Measurements from ENCODE around the gene GPX6. TPM values are rescaled to one million over a fixed set of nuclear protein-coding genes. Genes with fewer than 3 reads are reported as not detected.
"Not testable (repeated sequence)": the region's sequence is repeated elsewhere in the genome, so short reads cannot be mapped to it uniquely, and the experiment has no call there.

Gene GPX6
- total RNA-seq, 4 donors from 2014 or later, result not detected

- in situ Hi-C loops (cut with MboI; ENCODE audit: low pct_ligation_motif_present in 1 of 4, low pct_unique_long_range_greater_than_20kb in 1 of 4, low sequenced_read_pairs in 3 of 4), result no loop called here
- no peaks in the 10 kb centered on the region for H3K9me3 ChIP-seq
- 56 to 61% methylated on average over 3 to 4 of the region's 4 CpGs for WGBS, 2 donors (ENCODE audit: low coverage in 1 of 2)
Measured at GRCh38 chr6:28506807-28507475, 8.7 kb downstream of the GPX6 start.

GRCh38 chr6:28505733-28506132, 9.9 kb downstream of the GPX6 start:
- WGBS, 2 donors (ENCODE audit: low coverage in 1 of 2), result 83 to 95% methylated on average over 1 of the region's 1 CpG
- Histone ChIP-seq H3K4me1 (no peaks in the 10 kb centered on the region), H3K36me3 (no peaks in the 10 kb centered on the region), H3K9me3 (no peaks in the 10 kb centered on the region), H3K4me3 (no peak overlapping the region), H3K27ac (no peak overlapping the region), H3K27me3 (no peaks in the 10 kb centered on the region)
- TF ChIP-seq CTCF (IDR thresholded peaks at IDR 0.05) (no peak), POLR2AphosphoS5 (IDR thresholded peaks at IDR 0.05) (no peak), POLR2A (IDR thresholded peaks at IDR 0.05) (no peak), EP300 (IDR thresholded peaks at IDR 0.05; ENCODE audit: low read depth) (no peak)
- DNase-seq, result no peak
- in situ Hi-C loops (cut with MboI; ENCODE audit: low pct_ligation_motif_present in 1 of 4, low pct_unique_long_range_greater_than_20kb in 1 of 4, low sequenced_read_pairs in 3 of 4), result no loop called here
- intact Hi-C loops (cut with DNase I; ENCODE audit: low total_unique reads), result no loop called here

More at GRCh38 chr6:28506807-28507475, 8.7 kb downstream of the GPX6 start:
- H3K4me3 ChIP-seq, result no peak overlapping the region
- DNase-seq, result no peak
- no peaks in the 10 kb centered on the region for H3K27me3 ChIP-seq
- H3K27ac ChIP-seq, result no peak overlapping the region
- intact Hi-C loops (cut with DNase I; ENCODE audit: low total_unique reads), result no loop called here
- H3K36me3 ChIP-seq, result no peaks in the 10 kb centered on the region
- no peaks in the 10 kb centered on the region for H3K4me1 ChIP-seq
- TF ChIP-seq POLR2AphosphoS5 (IDR thresholded peaks at IDR 0.05) (no peak), EP300 (IDR thresholded peaks at IDR 0.05; ENCODE audit: low read depth) (no peak), CTCF (IDR thresholded peaks at IDR 0.05) (no peak), POLR2A (IDR thresholded peaks at IDR 0.05) (no peak)

- H3K9me3 ChIP-seq; DNase-seq; H3K4me1 ChIP-seq; intact Hi-C loops (cut with DNase I; ENCODE audit: low total_unique reads); H3K27me3 ChIP-seq; H3K27ac ChIP-seq; H3K36me3 ChIP-seq; H3K4me3 ChIP-seq; in situ Hi-C loops (cut with MboI; ENCODE audit: low pct_ligation_motif_present in 1 of 4, low pct_unique_long_range_greater_than_20kb in 1 of 4, low sequenced_read_pairs in 3 of 4): not testable (repeated sequence)
- WGBS, 2 donors (ENCODE audit: low coverage in 1 of 2), result 73% methylated on average over 7 of the region's 7 CpGs
Measured at GRCh38 chr6:28502709-28503305, 12.8 kb downstream of the GPX6 start.

- in situ Hi-C loops (cut with MboI; ENCODE audit: low pct_ligation_motif_present in 1 of 4, low pct_unique_long_range_greater_than_20kb in 1 of 4, low sequenced_read_pairs in 3 of 4); H3K27me3 ChIP-seq: not testable (repeated sequence)
Measured at GRCh38 chr6:28502136-28502535, 13.5 kb downstream of the GPX6 start.

GRCh38 chr6:28501259-28501658, 14.3 kb downstream of the GPX6 start:
- intact Hi-C loops (cut with DNase I; ENCODE audit: low total_unique reads) (no loop called here), in situ Hi-C loops (cut with MboI; ENCODE audit: low pct_ligation_motif_present in 1 of 4, low pct_unique_long_range_greater_than_20kb in 1 of 4, low sequenced_read_pairs in 3 of 4) (no loop called here)
- Histone ChIP-seq H3K27me3 (no peaks in the 10 kb centered on the region), H3K4me1 (no peaks in the 10 kb centered on the region), H3K27ac (no peak overlapping the region), H3K36me3 (no peaks in the 10 kb centered on the region), H3K4me3 (no peak overlapping the region), H3K9me3 (no peaks in the 10 kb centered on the region)
- DNase-seq, result no peak
- WGBS, 2 donors (ENCODE audit: low coverage in 1 of 2), result 82 to 83% methylated on average over 2 to 6 of the region's 6 CpGs
- TF ChIP-seq EP300 (IDR thresholded peaks at IDR 0.05; ENCODE audit: low read depth) (no peak), POLR2AphosphoS5 (IDR thresholded peaks at IDR 0.05) (no peak), CTCF (IDR thresholded peaks at IDR 0.05) (no peak), POLR2A (IDR thresholded peaks at IDR 0.05) (no peak)

More at GRCh38 chr6:28502136-28502535, 13.5 kb downstream of the GPX6 start:
- H3K36me3 ChIP-seq; H3K4me1 ChIP-seq; H3K27ac ChIP-seq; intact Hi-C loops (cut with DNase I; ENCODE audit: low total_unique reads); DNase-seq; H3K4me3 ChIP-seq; H3K9me3 ChIP-seq: not testable (repeated sequence)
- WGBS, 2 donors (ENCODE audit: low coverage in 1 of 2), result 96% methylated on average over 32 of the region's 35 CpGs; no CpG with 5 or more reads in 1 of the 2 donors
